HepG2 (cell line): ENCODE results near the gene TRIM8. TPM values are rescaled to one million over a fixed set of nuclear protein-coding genes. Genes with fewer than 3 reads are reported as not detected.

Source experiments
- ARHGAP35 ChIP-seq: sonication (generic); formaldehyde crosslinking; IDR thresholded peaks from 2 replicates; pipeline ENCODE4 v1.9.0; 2022; ENCODE audit warnings: mild to moderate bottlenecking, inconsistent platforms, moderate library complexity, missing genetic modification reagents, borderline replicate concordance
- ARNT ChIP-seq: fragments of 450-650 bp; IDR thresholded peaks from 2 replicates; pipeline ENCODE4 v1.6.1; 2017
- CHD2 ChIP-seq: IDR thresholded peaks from 2 replicates; pipeline ENCODE4 v1.6.1; 2011; ENCODE audit warnings: low read depth, low read length, improper control_type of control experiment
- GZF1 ChIP-seq: sonication (generic); formaldehyde crosslinking; IDR thresholded peaks from 2 replicates; pipeline ENCODE4 v1.5.1; 2020; ENCODE audit warnings: mild to moderate bottlenecking, missing genetic modification reagents
- HINFP ChIP-seq: sonication (generic); formaldehyde crosslinking; IDR thresholded peaks from 2 replicates; pipeline ENCODE4 v1.4.0; 2020; ENCODE audit warnings: low read depth, mild to moderate bottlenecking, missing genetic modification reagents
- HNF1B ChIP-seq: sonication (generic); formaldehyde crosslinking; IDR thresholded peaks from 2 replicates; pipeline ENCODE4 v1.5.1; 2020; ENCODE audit warnings: mild to moderate bottlenecking, moderate library complexity, missing genetic modification reagents
- HNRNPK ChIP-seq: fragments of 200-400 bp; formaldehyde crosslinking; IDR thresholded peaks from 2 replicates; pipeline ENCODE4 v1.6.1; 2018; ENCODE audit warnings: low read length, low read depth, moderate library complexity, mild to moderate bottlenecking; ENCODE audit not compliant: poor library complexity, severe bottlenecking
- HNRNPL ChIP-seq: fragments of 200-400 bp; formaldehyde crosslinking; IDR thresholded peaks from 2 replicates; pipeline ENCODE4 v1.6.1; 2017; ENCODE audit warnings: mild to moderate bottlenecking, low read depth, low read length
- HOXA7 ChIP-seq: sonication (generic); formaldehyde crosslinking; IDR thresholded peaks from 2 replicates; pipeline ENCODE4 v1.8.1; 2022; ENCODE audit warnings: mild to moderate bottlenecking, missing genetic modification reagents, moderate library complexity
- MIXL1 ChIP-seq: IDR thresholded peaks from 2 replicates; pipeline ENCODE4 v1.6.1; 2016
- RAD21 ChIP-seq: fragments of 450-650 bp; formaldehyde crosslinking; IDR thresholded peaks from 2 replicates; pipeline ENCODE4 v1.5.0; 2020; ENCODE audit warnings: mild to moderate bottlenecking
- SOX5 ChIP-seq: IDR thresholded peaks from 2 replicates; pipeline ENCODE4 v1.6.1; 2016; ENCODE audit warnings: borderline replicate concordance
- TFDP1 ChIP-seq: IDR thresholded peaks from 2 replicates; pipeline ENCODE4 v1.6.1; 2016; ENCODE audit warnings: missing compliant biosample characterization, missing genetic modification reagents, borderline replicate concordance
- TFDP2 ChIP-seq: sonication (generic); formaldehyde crosslinking; IDR thresholded peaks from 2 replicates; pipeline ENCODE4 v1.4.0; 2020; ENCODE audit warnings: missing genetic modification reagents
- TOE1 ChIP-seq: sonication (generic); formaldehyde crosslinking; IDR thresholded peaks from 2 replicates; pipeline ENCODE4 v1.4.0; 2020; ENCODE audit warnings: mild to moderate bottlenecking, missing genetic modification reagents
- ZBTB1 ChIP-seq: sonication (generic); formaldehyde crosslinking; IDR thresholded peaks from 2 replicates; pipeline ENCODE4 v1.4.0; 2020; ENCODE audit warnings: missing genetic modification reagents, borderline replicate concordance
- ZBTB2 ChIP-seq: sonication (generic); formaldehyde crosslinking; IDR thresholded peaks from 2 replicates; pipeline ENCODE4 v1.8.0; 2022; ENCODE audit warnings: low read depth, missing genetic modification reagents
- ZFP37 ChIP-seq: sonication (generic); formaldehyde crosslinking; IDR thresholded peaks from 2 replicates; pipeline ENCODE4 v1.4.0; 2020; ENCODE audit warnings: missing genetic modification reagents, borderline replicate concordance
- ZNF652 ChIP-seq: IDR thresholded peaks from 2 replicates; pipeline ENCODE4 v1.6.1; 2016; ENCODE audit warnings: low read depth, borderline replicate concordance
- ZZZ3 ChIP-seq: sonication (generic); formaldehyde crosslinking; IDR thresholded peaks from 2 replicates; pipeline ENCODE4 v1.4.0; 2020; ENCODE audit warnings: missing genetic modification reagents, mild to moderate bottlenecking, borderline replicate concordance
- polyA plus RNA-seq, 8 experiments: library from polyadenylated mRNA; depleted of rRNA in 3 of 8; stranded (reverse) in 7 of 8; unstranded in 1 of 8; fragments of >200 nt; fragmentation: Illumina TruSeq in 4 of 8; extraction: Trizol in 4 of 8; gene quantifications; 2 replicates each; pipeline versions ENCODE4 v1.2.1 to v1.2.3, GENCODE V29; 2011 to 2016; ENCODE audit warnings: low read depth in 4 of 8, missing spikeins in 1 of 8, mixed read lengths in 1 of 8; ENCODE audit not compliant: insufficient read depth in 1 of 8
- total RNA-seq, 5 experiments: library from RNA; depleted of rRNA; stranded (reverse); fragments of >200 nt; fragmentation: Illumina TruSeq; extraction: Trizol; gene quantifications; 2 replicates each; pipeline ENCODE4 v1.2.3, GENCODE V29; 2016; ENCODE audit warnings: low read depth in 1 of 5
- TF ChIP-seq, protein P1 (sequence below), 2 experiments: fragments of 450-650 bp in 1 of 2; sonication (generic) in 1 of 2; formaldehyde crosslinking; IDR thresholded peaks; 2 replicates each; pipeline versions ENCODE4 v1.5.0 to v1.8.0; 2020 to 2022; ENCODE audit warnings: mild to moderate bottlenecking in 1 of 2, missing genetic modification reagents in 1 of 2

TRIM8 gene
- total and polyA plus RNA-seq, 2 of the 13 experiments (the other 11 are each of a cell fraction or from before 2014, with no cell fraction given), result 38.9 to 66.5 TPM

- peak; percentile 83 for TF ChIP-seq TFDP2
- TF ChIP-seq TOE1 (CRISPR knock-in tag), result peak; percentile 23; the same call in 1 of the 2 replicates
- peak; percentile 89 for TF ChIP-seq RAD21 (CRISPR knock-in tag)
- TF ChIP-seq TFDP1 (CRISPR knock-in tag), result peak; percentile 96
- no peak for TF ChIP-seq ZNF652 (CRISPR knock-in tag)
- no peak for TF ChIP-seq HNRNPK
- TF ChIP-seq ZBTB1 (CRISPR knock-in tag), result 0 out of 2 replicates have a peak, but pooled peaks have one; percentile 36
- TF ChIP-seq, protein P1, sequence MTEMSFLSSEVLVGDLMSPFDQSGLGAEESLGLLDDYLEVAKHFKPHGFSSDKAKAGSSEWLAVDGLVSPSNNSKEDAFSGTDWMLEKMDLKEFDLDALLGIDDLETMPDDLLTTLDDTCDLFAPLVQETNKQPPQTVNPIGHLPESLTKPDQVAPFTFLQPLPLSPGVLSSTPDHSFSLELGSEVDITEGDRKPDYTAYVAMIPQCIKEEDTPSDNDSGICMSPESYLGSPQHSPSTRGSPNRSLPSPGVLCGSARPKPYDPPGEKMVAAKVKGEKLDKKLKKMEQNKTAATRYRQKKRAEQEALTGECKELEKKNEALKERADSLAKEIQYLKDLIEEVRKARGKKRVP (CRISPR knock-in tag; IDR thresholded peaks at IDR 0.05), result peak in 1 of 2 experiments; percentile 78; a peak in 2 of 4 replicates
- TF ChIP-seq ZFP37, result peak; percentile 78; the same call in 1 of the 2 replicates
- 0 out of 2 replicates have a peak, but pooled peaks have one; percentile 34 for TF ChIP-seq MIXL1
- 0 out of 2 replicates have a peak, but pooled peaks have one; percentile 70 for TF ChIP-seq ZZZ3
- TF ChIP-seq SOX5 (CRISPR knock-in tag), result peak; percentile 62; the same call in 1 of the 2 replicates
- TF ChIP-seq HOXA7 (CRISPR knock-in tag), result no peak
- peak; percentile 70; the same call in 1 of the 2 replicates for TF ChIP-seq HINFP
- TF ChIP-seq ARNT, result no peak
- no peak for TF ChIP-seq GZF1
- peak; percentile 13; the same call in 1 of the 2 replicates for TF ChIP-seq HNF1B
- no peak for TF ChIP-seq CHD2
- TF ChIP-seq ZBTB2 (CRISPR knock-in tag), result peak; percentile 76
- TF ChIP-seq ARHGAP35 (CRISPR knock-in tag), result no peak; the same call in 1 of the 2 replicates
- TF ChIP-seq HNRNPL, result peak; percentile 85
Observed at GRCh38 chr10:102644646-102645387, 538 bp downstream of the TRIM8 start (continued).
